ENCODE measurements around the gene TMEM248.
"Not testable (repeated sequence)": the region's sequence is repeated elsewhere in the genome, so short reads cannot be mapped to it uniquely, and the experiment has no call there.

- TF ChIP-seq POLR2AphosphoS5 (IDR thresholded peaks at IDR 0.05; ENCODE audit: insufficient read depth, low read depth, low read length) = peak; percentile 66
- not testable (repeated sequence) for TF ChIP-seq FOS (IDR thresholded peaks at IDR 0.05; ENCODE audit: borderline replicate concordance, insufficient read depth, low read length); EZH2 (IDR thresholded peaks at IDR 0.05; ENCODE audit: borderline replicate concordance, low read depth, low read length, severe bottlenecking); JUN (IDR thresholded peaks at IDR 0.05; ENCODE audit: borderline replicate concordance, insufficient read depth, insufficient read length, low read depth); MAX (IDR thresholded peaks at IDR 0.05; ENCODE audit: insufficient read depth, insufficient read length); MYC (IDR thresholded peaks at IDR 0.05; ENCODE audit: low read depth, low read length)
- TF ChIP-seq POLR2A (IDR thresholded peaks at IDR 0.05; ENCODE audit: low read depth, low read length) = peak; percentile 87
- TF ChIP-seq, protein P1, sequence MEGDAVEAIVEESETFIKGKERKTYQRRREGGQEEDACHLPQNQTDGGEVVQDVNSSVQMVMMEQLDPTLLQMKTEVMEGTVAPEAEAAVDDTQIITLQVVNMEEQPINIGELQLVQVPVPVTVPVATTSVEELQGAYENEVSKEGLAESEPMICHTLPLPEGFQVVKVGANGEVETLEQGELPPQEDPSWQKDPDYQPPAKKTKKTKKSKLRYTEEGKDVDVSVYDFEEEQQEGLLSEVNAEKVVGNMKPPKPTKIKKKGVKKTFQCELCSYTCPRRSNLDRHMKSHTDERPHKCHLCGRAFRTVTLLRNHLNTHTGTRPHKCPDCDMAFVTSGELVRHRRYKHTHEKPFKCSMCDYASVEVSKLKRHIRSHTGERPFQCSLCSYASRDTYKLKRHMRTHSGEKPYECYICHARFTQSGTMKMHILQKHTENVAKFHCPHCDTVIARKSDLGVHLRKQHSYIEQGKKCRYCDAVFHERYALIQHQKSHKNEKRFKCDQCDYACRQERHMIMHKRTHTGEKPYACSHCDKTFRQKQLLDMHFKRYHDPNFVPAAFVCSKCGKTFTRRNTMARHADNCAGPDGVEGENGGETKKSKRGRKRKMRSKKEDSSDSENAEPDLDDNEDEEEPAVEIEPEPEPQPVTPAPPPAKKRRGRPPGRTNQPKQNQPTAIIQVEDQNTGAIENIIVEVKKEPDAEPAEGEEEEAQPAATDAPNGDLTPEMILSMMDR (IDR thresholded peaks at IDR 0.05; ENCODE audit: extremely low read depth in 1 of 2, insufficient read depth in 1 of 2, low read depth in 1 of 2, low read length in 2 of 2) = not testable (repeated sequence)
These were observed 74.2 kb downstream of the TMEM248 start, which contains the start of gene SBDS for GRCh38 chr7:66995050-66995776.
